GM19395 (cell line): ENCODE measurements around the gene SCFD2.

Experiments used
- ATAC-seq: cut with Tn5 transposase; IDR thresholded peaks from one replicate; pipeline ENCODE4 v1.9.1; 2021; ENCODE audit warnings: mild to moderate bottlenecking, moderate library complexity; ENCODE audit not compliant: unreplicated experiment

SCFD2 gene

DNA sequence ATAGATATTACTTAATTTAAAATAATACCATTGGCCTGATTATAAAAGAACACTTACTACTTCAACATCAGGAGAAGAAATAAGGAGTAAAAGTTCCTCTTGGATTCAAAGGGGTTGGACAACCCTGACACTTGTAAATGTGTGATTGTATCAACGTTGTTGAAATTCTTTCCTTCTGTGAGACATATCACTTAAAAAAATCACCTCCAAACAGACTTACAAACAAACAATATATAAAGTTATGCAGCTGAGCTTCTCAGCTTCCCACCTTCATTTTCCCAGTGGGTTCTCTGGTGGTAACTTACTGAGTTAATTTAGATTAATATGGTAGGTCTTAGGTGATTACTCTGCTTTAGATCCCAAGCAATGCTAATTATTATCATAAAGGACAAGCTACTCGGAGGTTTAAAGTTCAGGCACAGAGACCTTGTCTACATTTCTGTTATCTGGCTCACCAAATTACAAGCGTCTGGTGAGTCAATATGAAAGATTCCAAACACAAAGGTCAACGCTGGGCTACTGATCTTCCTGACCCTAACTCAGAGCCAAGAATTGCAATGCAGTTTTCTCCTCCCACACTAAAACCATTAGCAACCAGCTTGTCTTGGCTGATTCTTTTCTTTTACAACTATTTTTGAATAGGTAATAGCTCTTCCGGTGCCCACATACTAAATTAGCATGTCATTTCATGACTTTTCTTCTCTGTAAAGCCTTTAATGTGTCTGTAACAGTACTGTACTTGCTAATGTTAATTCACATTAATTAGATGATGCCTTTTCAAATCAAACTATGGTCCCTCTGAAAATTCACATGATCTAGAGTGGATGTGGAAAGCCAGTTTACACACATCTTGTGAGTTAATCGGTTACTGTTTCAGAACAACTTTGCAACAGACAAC is 346.1 kb downstream of the SCFD2 start:
- ATAC-seq: no peak

DNA sequence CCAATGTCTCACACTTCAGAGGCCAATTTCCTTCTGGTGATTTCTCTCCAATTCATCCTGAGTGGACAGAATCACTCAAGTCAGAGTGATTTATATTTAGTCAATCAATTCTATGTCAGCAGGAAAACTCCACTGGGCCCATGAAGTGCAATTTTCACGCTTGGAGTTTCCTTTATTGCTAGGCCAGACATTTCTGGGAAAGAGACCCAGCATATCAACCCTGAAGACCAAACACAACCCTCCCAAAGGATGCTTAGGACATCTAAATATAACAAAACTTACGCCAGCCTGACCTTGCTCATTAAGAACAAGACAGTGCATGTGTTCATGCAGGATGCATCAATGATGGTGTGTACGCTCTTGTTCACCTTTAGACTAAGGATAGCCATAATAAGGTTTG is 347.4 kb downstream of the SCFD2 start:
- ATAC-seq: no peak

DNA sequence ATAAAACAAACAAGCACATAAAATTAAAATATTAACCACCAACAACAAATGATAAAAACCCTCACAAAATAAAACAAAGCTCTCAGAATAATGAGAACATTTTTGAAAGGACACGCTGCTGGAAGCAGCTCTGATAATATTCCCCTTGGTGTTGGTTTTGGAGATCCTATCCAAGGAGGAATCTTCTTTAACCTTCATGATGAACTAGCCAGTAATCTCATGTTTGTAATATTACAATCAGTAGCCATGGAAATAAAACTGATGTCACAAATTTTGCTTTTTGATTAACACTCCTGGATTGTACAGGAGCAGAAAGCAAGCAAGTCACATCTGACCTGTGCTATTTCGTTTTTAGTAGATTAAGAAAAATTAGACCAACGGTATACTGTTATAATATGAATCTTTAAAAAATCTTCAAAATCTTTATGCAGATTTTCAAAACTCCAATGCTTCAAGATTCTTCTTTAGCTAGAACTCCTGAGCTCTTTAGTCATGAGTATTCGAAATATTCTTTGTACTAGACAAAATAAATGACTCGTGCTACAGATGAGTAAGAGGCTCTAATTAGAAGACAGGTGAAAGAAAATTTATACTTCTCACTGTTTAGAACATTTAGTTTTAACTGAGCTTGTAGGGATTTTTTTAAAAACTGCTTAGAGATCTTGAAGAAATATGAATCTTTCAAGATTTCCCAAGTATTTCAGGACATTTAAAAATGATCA is 349.6 kb downstream of the SCFD2 start:
- no peak for ATAC-seq

DNA sequence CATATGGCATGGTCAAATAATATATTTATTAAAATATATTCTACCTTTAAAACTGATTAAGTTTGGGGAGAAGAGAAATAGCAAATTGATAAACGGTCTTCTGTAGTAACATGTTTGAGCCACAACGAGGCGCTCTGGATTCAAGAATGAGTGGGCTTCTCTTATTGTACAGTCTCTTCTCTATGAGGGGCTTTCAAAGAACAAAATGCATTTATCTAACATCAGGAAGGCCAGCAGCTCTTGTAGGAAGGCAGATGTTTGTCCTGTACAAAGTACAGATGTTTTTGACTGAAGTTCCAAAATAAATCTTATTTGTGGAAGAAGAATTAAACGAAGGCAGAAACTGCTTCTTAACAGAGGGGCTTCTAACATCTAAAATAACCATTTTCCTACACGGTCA is 350.2 kb downstream of the SCFD2 start:
- no peak for ATAC-seq

DNA sequence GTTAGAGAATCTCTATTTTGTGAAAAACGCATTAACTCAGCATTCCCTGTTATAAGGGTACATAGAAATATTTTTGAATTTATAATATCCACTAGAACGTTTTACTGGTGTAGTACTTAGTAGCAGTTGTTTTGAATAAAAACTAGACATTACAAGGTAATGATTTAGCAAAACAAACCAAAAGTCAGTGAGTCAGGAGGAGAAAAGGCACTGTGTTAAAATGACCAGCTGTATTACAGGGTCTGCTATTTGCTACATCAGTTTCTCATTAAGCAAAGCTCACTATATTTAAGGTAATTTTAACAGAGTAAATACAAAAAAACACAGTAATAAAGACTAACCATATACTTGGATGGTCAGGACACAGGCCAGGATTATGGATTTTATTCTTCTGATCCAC is 351.0 kb downstream of the SCFD2 start:
- ATAC-seq: no peak

DNA sequence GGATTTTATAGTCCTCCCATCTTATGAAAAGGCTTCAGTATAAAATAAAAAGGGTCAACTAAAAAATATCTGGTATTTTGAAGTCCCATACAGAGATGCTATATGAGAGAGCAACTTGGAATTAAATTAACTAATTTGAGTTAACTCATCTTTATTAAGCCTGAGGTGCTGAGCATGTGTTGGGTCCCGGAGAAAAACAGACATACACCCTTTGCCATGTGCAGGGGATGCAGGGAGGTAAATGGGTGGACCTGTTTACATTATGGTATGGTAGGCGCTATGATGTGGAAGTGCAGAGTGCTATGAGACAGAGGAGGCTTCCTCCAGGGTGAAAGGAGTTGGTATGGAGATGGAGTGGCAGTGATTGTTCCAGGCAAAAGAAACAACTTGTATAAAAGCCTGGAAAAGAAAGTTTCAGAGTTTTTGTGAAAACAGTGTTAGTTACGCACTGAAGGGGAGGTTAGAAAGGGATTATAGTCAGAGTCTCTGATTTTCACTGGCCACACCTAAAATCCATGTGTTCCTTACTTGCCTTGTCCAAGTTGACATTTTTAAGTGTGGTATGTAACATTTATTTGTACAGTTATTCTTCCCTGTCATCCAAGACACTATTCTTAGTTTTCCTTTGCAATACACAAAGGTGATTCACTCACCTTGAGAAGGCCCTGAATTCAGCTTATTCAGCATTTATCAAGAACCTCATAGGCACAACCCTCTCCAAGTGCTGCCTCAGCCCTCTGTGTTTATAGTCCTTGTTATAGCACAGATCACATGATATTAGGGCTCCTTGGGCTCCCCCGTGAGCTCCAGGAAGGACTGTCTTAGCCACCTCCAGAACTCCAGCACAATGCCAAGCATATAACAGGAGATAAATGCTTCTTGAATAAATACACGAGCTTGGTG is 351.7 kb downstream of the SCFD2 start:
- ATAC-seq: no peak

DNA sequence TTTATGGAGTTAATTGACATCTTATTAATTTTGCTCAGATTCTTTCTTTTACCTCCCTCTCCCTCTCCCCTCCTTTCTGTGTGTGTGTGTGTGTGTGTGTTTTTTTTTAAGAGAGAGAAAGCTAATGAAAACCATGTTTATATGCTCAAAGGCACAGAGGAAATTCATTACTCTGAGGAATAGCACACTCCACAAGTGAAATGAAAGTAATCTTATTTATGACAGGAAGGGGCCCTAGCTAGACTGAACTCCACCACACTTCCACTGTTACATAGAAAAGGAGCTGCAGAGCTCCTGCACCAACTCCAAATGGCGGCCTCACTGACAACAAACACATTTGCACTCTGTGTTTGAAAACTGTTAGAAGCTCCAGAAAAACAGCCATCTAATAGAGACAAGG is 353.1 kb downstream of the SCFD2 start:
- peak; percentile 74 for ATAC-seq

DNA sequence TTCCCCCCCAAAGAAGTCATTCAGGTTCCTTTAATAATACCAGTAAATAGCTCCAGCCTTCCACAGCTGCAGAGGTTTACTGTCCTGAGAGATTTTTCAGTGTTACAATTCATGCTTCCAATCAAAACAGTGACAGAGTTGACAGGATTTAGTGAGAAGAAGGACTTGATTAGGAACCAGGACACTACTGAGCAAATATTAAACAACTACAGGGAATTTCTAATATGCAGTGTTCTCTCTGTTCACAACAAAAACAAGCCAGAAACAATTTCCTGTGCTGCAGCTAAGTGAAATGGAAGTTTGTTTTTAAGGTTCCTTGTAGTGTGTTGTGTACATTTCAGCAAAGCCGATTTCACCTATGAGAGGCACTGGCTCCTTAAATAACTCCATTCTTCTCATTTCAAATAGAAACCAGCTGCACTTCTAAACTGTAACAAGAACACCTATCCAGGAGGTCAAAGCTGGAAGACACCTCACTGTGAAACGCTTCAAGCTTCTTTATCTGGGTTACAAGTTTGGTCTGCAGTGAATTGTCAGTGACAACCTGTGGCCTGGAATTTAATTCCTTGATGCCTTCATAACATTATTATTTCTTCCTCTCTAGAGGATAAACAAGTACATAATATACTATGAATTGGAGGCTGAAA is 354.5 kb downstream of the SCFD2 start:
- no peak for ATAC-seq

DNA sequence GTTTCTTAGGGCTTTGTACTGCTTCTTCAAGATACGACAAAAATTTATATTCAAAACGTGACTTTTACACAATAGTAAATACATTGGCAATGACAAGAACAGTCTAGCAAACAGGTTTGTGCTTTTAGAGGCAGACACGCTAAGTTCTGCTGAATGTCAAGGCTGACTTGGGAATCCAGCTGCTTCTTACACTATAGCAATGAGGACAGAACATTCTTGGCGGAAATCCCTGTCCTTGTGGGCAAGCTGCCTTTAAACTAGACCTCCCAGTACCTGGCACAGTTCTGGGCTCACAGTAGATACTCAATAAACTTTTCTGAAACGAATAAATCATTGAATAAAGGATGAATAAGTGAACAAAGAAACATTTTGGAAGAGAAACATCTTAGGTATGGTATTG is 355.5 kb downstream of the SCFD2 start:
- ATAC-seq: no peak

DNA sequence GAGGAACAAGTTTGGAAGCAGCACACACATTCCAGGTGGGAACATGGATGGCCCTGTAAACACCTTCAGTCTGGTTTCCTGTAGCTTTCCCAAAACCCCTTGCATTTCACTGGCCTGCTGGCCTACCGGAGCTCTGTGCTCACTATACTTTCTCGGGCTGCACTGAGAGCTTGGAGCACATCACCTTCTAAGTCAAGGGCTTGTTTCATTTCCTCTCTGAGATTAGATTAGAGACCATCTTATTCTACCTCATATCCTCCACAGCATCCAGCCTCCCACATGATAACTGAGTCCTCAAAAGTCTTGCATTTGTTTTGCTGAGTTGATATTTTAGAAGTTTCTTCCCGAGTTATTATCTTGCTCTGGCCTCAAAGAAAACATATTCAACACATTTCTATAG is 356.0 kb downstream of the SCFD2 start:
- ATAC-seq: peak; percentile 83

DNA sequence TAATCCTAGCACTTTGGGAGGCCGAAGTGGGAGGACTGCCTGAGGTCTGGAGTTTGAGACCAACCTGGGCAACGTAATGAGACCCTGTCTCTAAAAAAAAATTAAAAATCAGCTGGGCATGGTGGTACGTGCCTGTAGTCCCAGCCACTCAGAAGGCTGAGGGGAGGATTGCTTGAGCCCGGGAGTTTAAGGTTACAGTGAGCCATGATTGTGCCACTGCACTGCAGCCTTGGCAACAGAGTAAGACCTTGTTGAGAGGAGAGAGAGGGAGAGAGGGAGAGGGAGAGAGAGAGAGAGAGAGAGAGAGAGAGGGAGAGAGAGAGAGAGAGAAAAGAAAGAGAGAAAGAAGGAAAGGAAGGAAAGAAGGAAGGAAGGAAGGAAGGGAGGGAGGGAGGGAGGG is 358.8 kb downstream of the SCFD2 start:
- ATAC-seq: no peak

DNA sequence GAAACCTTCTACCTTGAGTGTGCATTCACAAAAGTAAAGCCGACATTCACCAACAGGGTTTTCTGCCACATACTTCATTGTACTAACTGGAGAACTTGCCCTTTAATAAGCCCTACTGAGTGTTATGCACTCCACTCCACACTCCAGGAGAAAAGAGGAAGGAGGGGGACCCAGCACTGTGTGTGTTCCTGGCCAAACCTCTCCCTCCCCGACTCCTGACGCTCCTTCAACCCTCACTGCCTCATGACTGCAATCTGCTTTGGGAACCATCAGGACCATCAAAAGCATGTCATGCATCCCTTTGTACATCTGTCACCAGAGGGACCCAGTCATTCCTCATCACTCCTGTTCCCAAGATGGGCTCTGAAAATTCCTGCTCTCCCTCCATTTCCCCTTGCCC is 360.1 kb downstream of the SCFD2 start:
- ATAC-seq: no peak

DNA sequence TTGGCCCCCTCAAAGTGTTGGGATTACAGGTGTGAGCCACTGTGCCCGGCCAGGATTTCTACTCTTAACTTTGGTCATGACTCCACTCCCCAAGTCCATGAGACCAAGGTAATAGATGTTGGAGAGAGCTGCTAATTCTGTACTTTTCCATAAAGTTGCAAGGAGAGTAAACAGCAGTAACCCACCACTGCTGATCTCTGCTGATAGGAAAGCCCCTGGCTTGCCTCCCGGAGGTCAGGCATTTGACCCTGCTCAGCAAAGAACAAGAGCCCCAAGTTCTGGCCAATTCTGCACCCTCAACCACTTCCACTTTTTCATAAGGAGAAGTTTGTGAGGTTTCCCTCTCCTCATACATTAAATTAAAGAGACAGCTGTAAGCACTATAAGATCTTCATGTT is 360.7 kb downstream of the SCFD2 start:
- no peak for ATAC-seq

DNA sequence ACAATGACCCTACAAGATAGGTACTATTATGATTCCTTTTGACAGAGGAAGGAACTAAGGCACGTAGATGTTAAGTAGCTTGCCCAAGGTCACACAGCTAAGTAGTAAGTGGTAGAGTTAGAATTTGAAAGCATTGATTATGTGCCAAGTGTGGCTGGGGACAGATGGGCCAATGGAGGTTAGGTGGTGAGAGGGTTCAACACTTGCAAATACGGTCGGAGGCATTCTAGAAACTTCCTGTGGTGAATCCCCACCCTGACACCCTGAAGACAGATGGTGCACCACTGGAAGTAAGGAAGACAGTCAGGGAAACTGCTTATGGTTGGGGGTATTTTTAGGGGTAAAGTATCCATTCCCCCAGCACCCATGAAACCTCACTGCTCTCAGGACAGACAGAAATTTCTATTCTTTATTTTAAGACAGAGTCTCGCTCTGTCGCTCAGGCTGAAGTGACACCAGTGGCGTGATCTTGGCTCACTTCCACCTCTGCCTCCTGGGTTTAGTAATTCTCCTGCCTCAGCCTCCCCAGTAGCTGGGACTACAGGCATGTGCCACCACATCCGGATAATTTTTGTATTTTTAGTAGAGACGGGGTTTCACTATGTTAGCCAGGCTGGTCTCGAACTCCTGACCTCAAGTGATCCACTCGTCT is 361.2 kb downstream of the SCFD2 start:
- ATAC-seq: no peak

DNA sequence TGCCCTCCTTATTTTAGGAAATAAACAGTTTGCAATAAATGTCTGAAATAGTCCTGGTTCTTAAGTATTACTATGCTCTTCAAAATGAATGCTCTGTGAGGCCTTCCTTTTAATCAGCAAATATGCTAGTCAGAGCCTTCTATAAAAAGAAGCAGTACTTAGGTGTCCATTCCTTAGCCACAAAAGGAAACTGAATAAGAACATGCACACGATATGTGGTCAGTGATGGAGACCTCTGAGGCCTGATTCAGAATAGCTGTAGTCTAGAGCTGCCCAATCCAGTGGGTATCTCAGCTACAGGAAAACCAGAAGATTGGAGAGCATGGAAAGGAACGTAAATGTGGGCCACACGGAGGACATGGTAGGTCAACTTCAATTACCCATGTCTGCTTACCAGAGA is 361.9 kb downstream of the SCFD2 start:
- no peak for ATAC-seq

DNA sequence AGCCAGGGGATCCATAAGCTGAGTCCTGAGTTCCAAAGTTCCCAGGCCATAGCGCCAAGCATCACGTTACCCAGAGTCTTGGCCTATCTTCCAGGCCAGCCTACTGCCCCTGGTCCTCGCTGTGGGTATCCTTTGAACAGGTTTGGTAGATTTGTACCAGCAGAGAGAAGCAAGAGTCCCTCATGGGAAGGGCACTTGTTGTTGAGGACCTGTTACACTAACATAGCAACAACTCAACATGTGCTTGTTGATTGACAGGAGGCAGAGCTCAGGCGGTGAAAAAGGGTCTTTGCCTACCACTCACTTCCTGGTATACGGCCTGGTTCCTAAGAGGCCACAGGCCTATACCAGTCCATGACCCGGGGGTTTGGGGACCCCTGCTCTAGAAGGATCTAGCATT is 365.3 kb downstream of the SCFD2 start:
- no peak for ATAC-seq

DNA sequence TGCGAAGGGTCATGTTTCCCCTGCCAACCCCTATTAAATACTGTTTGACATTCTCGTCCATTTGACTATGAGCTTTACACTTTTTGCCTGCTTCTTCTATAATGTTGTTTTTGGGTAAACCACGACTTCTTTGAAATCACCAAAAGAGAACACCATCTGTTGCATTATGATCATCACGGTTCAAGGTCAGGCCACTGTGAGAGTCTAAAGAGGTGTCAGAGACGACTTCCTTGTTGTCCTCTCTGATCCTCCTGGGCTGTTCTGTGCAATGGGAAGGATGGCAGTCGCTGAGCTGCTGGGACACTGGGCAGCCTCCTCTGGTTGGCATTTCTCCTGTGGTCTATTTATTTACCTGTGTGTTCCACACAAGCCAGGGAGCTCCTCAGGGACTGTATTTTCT is 366.2 kb downstream of the SCFD2 start:
- no peak for ATAC-seq

DNA sequence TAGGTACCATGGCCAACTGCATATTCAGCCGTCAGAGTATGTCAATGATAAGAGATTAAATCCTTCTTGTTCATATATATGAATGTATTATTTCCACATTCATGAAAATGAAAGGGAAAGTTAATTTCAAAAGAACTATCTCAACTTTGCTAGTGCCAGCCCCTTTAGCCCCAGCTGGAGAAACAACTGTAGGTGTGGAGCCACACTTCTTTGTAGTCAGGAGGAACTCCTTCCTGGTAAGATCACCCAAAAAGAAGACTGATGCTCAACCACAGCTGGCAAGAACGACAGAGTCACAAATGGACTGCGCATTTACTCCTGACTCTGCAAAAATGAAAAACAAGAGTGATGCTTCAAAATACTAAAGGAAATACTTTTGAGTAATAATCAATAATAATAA is 367.4 kb downstream of the SCFD2 start:
- no peak for ATAC-seq

DNA sequence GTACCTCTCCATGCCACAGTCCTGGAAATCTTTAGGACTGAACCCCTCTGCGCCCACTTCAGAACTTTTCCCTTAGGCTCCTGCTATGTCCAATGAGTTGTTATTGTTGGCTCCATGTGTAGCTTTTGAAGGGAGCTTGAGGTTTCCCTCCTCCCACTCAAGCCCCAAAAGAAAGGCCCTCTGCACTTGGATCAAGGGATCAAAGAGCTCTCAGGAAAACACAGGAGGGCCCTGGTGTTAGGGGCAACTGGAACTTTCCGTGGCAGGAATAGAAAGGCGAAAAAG is 368.8 kb downstream of the SCFD2 start:
- ATAC-seq: no peak

DNA sequence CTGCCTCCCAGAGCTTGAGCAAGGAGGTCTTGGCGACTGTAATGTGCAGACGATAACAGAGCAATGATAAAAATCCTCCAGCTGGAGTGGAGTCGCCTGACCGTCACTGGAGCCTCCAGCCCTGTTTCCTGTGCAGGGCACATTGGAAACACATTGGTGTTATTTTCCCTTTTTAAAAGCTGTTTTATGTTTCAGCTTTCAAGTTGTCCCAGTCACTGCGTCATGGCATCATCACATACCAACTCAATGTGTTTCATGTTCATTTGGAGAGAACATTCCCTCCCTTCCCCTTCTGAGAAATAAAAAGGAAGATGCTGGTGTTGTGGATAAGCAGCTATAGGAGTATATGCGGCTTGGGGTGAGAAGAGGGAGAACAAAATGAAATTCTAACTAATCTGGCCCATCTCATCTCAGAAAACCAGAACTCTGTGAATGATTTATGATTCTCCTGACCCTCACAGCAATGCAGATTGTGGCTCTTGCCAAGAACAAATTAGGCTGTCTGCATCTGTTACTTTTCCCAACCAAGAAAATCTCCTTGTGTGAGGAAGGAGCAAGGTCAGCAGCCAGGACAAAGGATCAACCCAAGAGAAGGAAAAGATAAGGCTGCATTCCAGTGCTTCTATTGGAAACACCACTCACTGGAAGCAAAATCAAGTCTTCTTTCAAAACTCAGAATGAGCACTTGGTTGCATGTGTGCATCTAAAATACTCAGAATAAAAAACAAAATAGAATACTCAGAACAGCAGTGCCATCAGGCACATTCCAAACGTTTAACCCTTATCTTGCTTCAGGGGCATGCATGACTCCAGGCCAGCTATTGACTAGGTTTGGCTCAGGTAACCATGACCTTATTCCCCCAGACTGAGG is 369.4 kb downstream of the SCFD2 start:
- ATAC-seq: no peak
